ENCODE results near the gene DDX1. TPM values are rescaled to one million over a fixed set of nuclear protein-coding genes. Genes with fewer than 3 reads are reported as not detected.

DDX1 gene
- total RNA-seq, 2 donors from 2014 or later: 116 to 126 TPM

GRCh38 chr2:15669375-15669910 is 77.8 kb downstream of the DDX1 start:
- Mint-ChIP-seq H3K27ac (no peak overlapping the region), H3K9me3 (peaks cover 4% of the 10 kb centered on the region), H3K27me3 (ENCODE audit: insufficient read depth) (no peaks in the 10 kb centered on the region), H3K4me3 (no peak overlapping the region), H3K4me1 (peaks cover 12% of the 10 kb centered on the region), H3K36me3 (ENCODE audit: low read depth) (no peaks in the 10 kb centered on the region)
- no peak overlapping the region for H3K27ac ChIP-seq (ENCODE audit: low read depth, low read length)
- H3K36me3 ChIP-seq (ENCODE audit: control insufficient read depth, insufficient read depth, low read length): no peaks in the 10 kb centered on the region
- TF ChIP-seq, protein P1, sequence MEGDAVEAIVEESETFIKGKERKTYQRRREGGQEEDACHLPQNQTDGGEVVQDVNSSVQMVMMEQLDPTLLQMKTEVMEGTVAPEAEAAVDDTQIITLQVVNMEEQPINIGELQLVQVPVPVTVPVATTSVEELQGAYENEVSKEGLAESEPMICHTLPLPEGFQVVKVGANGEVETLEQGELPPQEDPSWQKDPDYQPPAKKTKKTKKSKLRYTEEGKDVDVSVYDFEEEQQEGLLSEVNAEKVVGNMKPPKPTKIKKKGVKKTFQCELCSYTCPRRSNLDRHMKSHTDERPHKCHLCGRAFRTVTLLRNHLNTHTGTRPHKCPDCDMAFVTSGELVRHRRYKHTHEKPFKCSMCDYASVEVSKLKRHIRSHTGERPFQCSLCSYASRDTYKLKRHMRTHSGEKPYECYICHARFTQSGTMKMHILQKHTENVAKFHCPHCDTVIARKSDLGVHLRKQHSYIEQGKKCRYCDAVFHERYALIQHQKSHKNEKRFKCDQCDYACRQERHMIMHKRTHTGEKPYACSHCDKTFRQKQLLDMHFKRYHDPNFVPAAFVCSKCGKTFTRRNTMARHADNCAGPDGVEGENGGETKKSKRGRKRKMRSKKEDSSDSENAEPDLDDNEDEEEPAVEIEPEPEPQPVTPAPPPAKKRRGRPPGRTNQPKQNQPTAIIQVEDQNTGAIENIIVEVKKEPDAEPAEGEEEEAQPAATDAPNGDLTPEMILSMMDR (conservative IDR thresholded peaks at IDR 0.05): no peak
- H3K4me3 ChIP-seq (ENCODE audit: low read length): no peak overlapping the region
- peaks cover 4% of the 10 kb centered on the region for H3K4me1 ChIP-seq (ENCODE audit: control insufficient read depth, insufficient read depth, low read length)
- peak; percentile 70 for DNase-seq
- no peaks in the 10 kb centered on the region for H3K27me3 ChIP-seq (ENCODE audit: control insufficient read depth, insufficient read depth, low read length, poor library complexity, severe bottlenecking)
- no peak overlapping the region for H3K9ac ChIP-seq (ENCODE audit: extremely low read depth, low read length, poor library complexity, severe bottlenecking)
- WGBS, 2 experiments (ENCODE audit: insufficient coverage in 1 of 2, insufficient read length in 1 of 2): 78 to 89% methylated on average over 4 of the region's 6 CpGs
- H3K9me3 ChIP-seq (ENCODE audit: control insufficient read depth, low read length): no peaks in the 10 kb centered on the region

DNA sequence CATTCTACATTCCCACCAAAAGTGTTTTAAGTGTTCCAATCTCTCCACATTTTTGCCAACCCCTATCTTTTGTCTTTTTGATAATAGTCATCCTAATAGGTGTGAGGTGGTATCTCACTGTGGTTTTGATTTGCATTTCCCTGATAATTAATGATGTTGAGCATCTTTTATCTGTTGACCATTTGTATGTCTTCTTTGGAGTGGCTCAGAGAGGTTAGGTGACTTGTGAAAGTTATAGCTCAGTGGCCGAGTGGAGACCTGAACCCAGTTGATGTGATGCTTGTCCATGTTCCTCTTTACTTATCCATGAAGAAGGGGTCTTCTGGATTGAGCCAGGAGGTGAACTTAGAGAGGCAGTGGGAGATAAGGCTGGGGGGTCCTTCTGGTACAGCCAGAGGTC is 78.8 kb downstream of the DDX1 start:
- Mint-ChIP-seq H3K36me3 (ENCODE audit: low read depth) (no peaks in the 10 kb centered on the region), H3K27me3 (ENCODE audit: insufficient read depth) (no peaks in the 10 kb centered on the region), H3K27ac (no peak overlapping the region), H3K9me3 (peaks cover 4% of the 10 kb centered on the region), H3K4me3 (no peak overlapping the region), H3K4me1 (peaks cover 12% of the 10 kb centered on the region)
- 67 to 88% methylated on average over 1 of the region's 1 CpG for WGBS, 2 experiments (ENCODE audit: insufficient coverage in 1 of 2, insufficient read length in 1 of 2)
- Histone ChIP-seq H3K4me3 (ENCODE audit: low read length) (no peak overlapping the region), H3K27me3 (ENCODE audit: control insufficient read depth, insufficient read depth, low read length, poor library complexity, severe bottlenecking) (no peaks in the 10 kb centered on the region), H3K4me1 (ENCODE audit: control insufficient read depth, insufficient read depth, low read length) (peaks cover 4% of the 10 kb centered on the region), H3K27ac (ENCODE audit: low read depth, low read length) (no peak overlapping the region), H3K9me3 (ENCODE audit: control insufficient read depth, low read length) (no peaks in the 10 kb centered on the region), H3K9ac (ENCODE audit: extremely low read depth, low read length, poor library complexity, severe bottlenecking) (no peak overlapping the region), H3K36me3 (ENCODE audit: control insufficient read depth, insufficient read depth, low read length) (no peaks in the 10 kb centered on the region)
- TF ChIP-seq, protein P1 (conservative IDR thresholded peaks at IDR 0.05): no peak
- no peak for DNase-seq

GRCh38 chr2:15670981-15671380 is 79.3 kb downstream of the DDX1 start:
- H3K27me3 Mint-ChIP-seq (ENCODE audit: insufficient read depth): no peaks in the 10 kb centered on the region
- H3K4me1 Mint-ChIP-seq: peaks cover 12% of the 10 kb centered on the region
- H3K27ac Mint-ChIP-seq: no peak overlapping the region
- no peak for DNase-seq
- Histone ChIP-seq H3K9ac (ENCODE audit: extremely low read depth, low read length, poor library complexity, severe bottlenecking) (no peak overlapping the region), H3K4me3 (ENCODE audit: low read length) (no peak overlapping the region), H3K27ac (ENCODE audit: low read depth, low read length) (no peak overlapping the region), H3K27me3 (ENCODE audit: control insufficient read depth, insufficient read depth, low read length, poor library complexity, severe bottlenecking) (no peaks in the 10 kb centered on the region), H3K9me3 (ENCODE audit: control insufficient read depth, low read length) (no peaks in the 10 kb centered on the region), H3K4me1 (ENCODE audit: control insufficient read depth, insufficient read depth, low read length) (peaks cover 4% of the 10 kb centered on the region), H3K36me3 (ENCODE audit: control insufficient read depth, insufficient read depth, low read length) (no peaks in the 10 kb centered on the region)
- H3K9me3 Mint-ChIP-seq: peaks cover 4% of the 10 kb centered on the region
- WGBS, 2 experiments (ENCODE audit: insufficient coverage in 1 of 2, insufficient read length in 1 of 2): 80 to 95% methylated on average over 1 to 2 of the region's 2 CpGs
- H3K36me3 Mint-ChIP-seq (ENCODE audit: low read depth): no peaks in the 10 kb centered on the region
- TF ChIP-seq, protein P1 (conservative IDR thresholded peaks at IDR 0.05): no peak
- H3K4me3 Mint-ChIP-seq: no peak overlapping the region

All from endodermal cell (in vitro differentiated cells).